SK-N-MC (cell line): ENCODE data around the gene STMN1.

Experiments used
- EZH2 ChIP-seq: fragments of 200-600 bp; sonication (generic); IDR thresholded peaks from one replicate; pipeline ENCODE4 v1.6.1; 2017; ENCODE audit warnings: antibody characterized with exemption
- POLR2AphosphoS5 ChIP-seq: IDR thresholded peaks from 2 replicates; pipeline ENCODE4 v1.6.1; 2012; ENCODE audit warnings: mild to moderate bottlenecking, low read depth, low read length, borderline replicate concordance

DNA sequence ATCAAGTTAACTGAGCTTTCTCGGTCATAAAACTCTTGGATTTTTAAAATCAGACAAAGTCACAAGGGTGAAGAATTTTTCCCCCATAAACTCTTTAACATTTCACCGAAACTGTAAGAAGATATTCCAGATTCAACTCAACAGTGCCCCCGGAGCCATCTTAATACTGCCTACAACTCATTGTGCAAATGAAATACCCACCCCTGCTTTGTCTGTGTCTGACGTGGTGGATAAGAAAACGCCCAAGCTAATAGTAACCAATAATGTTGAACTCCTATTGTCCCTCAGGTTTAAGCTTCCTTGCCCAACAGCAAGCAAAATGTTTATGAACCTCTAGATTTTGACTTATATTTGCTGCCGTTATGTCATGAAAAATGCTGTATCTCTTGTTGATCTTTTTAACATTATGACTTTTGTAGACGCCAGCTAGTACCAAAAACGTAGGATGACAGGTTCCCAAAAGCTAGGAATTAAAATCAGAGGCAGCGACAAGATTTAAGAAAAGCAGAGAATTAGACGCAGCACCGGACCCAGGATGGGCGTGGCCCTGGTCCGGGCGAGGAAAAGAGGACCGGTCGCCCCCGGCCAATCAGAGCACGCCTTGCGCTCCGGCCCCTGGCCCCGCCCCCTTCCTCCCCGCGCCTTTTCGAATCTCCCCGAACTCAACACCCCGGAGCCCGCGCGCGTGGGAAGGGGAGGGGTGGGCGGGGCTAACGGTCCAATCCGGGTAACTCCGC is 1.1 kb downstream of the STMN1 start:
- TF ChIP-seq POLR2AphosphoS5 (no peak), EZH2 (no peak)
